GM12865 (cell line): Measurements from ENCODE around the gene C4BPB.

Source experiments
- DNase-seq: peaks from one replicate; pipeline ENCODE4 v3.0.0; 2010; ENCODE audit warnings: low read depth
- H3K4me3 ChIP-seq: 2 replicates; pipeline ENCODE4 v1.5.1; 2011; ENCODE audit warnings: mild to moderate bottlenecking, low read depth, low read length, control low read depth
- CTCF ChIP-seq: IDR thresholded peaks from 2 replicates; pipeline ENCODE4 v1.5.1; 2011; ENCODE audit warnings: low read length, control low read depth, low read depth, inconsistent platforms; ENCODE audit not compliant: insufficient read depth; ENCODE audit errors: missing control alignments

Gene C4BPB

GRCh38 chr1:207115269-207115668 lies 26.6 kb downstream of the C4BPB start:
- H3K4me3 ChIP-seq: no peak overlapping the region
- no peak for TF ChIP-seq CTCF
- DNase-seq: no peak

DNA sequence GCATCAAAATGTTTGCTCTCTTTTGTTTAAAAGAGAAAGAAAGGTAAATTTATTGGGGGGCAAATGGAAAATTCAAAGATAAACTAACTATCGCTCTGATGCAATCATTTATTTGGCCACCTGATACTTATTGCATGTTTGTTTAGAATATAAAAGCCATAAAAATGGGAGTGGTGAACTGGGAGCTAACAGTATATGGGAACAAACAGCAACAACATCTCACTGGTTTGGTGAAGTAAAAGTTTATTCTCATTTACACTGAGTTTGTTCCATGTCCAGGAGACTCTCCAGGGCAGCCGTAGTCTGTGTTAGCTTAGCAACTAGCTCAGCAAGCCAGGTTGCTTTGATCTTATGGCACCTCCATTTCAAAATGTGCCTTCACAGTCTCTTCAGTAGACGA lies 35.7 kb downstream of the C4BPB start:
- no peak for TF ChIP-seq CTCF
- no peak for DNase-seq

DNA sequence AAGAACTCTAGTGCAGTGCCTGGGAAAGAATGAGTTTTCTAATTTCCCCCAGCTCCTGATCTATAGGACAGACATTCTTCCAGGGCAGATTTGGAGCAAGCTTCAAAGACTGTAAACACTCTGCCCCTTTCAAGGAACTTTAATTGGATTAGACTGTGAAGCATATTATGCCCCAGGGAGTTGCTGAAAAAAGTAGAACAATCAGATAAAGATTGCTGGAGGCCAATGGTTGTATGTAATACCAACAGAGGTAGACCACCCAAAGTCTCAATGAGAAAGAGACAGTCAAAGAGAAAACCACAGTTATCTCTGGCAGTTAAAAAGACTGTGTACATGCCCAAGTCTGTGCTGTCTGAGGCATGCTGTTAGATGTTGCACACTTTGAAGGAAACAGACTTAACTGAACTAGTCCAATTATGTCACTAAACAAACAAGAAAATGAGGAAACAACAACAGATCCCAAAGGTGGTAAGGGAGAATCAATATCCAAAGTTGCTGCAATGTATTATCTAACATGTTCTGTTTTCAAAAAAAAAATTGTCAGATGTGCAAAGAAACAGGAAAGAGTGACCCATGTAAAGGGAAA lies 39.8 kb downstream of the C4BPB start:
- no peak for TF ChIP-seq CTCF
- no peak overlapping the region for H3K4me3 ChIP-seq
- DNase-seq: no peak

More for the DNA sequence above, 35.7 kb downstream of the C4BPB start:
- H3K4me3 ChIP-seq: no peak overlapping the region

- TF ChIP-seq CTCF: no peak
- no peak overlapping the region for H3K4me3 ChIP-seq
- no peak for DNase-seq
Observed at GRCh38 chr1:207129053-207129452, 40.4 kb downstream of the C4BPB start.

DNA sequence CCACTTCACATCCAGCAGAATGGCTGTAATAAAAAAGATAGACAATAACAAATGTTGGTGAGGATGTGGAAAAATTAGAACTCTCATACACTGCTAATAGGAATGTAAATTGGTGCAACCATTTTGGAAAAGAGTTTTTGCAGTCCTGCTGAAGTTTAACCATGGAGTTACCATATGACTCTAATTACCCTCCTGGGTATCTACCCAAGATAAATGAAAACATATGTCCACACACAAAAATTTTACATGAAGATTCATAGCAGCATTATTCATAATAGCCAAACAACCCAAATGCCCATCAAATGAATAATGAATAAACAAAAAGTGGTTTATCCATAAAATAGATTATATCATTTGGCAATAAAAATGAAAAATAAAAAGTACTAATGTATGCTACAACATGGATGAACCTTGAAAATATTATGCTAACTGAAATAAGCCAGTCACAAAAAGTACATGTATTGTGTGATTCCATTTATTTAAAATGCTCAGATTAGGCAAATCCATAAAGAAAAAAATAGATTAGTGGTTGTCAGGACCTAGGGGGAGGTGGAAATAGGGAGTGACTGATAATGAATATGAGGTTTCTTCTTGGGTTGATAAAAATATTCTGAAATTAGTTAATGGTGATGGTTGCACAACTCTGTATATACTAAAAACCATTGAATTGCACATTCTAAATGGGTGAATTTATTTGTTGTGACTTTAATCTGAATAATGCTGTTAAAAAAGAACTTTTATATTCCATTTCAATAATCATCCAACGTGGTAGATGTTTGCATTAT lies 41.8 kb downstream of the C4BPB start:
- DNase-seq: no peak
- H3K4me3 ChIP-seq: no peak overlapping the region
- no peak for TF ChIP-seq CTCF

- DNase-seq: no peak
- no peak overlapping the region for H3K4me3 ChIP-seq
- TF ChIP-seq CTCF: no peak
Observed at GRCh38 chr1:207131163-207131562, 42.5 kb downstream of the C4BPB start.
